Endothelial cell of umbilical vein (primary cell): ENCODE measurements around the gene BMERB1. TPM values are rescaled to one million over a fixed set of nuclear protein-coding genes. Genes with fewer than 3 reads are reported as not detected.

Source experiments
- BruUV-seq: library from RNA; stranded (reverse); fragments of 400-500 nt; replicated peaks from 2 replicates; lab custom pipeline; 2021; lab: Mats Ljungman, UMichigan
- CTCF ChIA-PET: fragments of 300-600, 350-600 bp; sonication (Branson Sonifier 250); formaldehyde crosslinking; loops from one replicate; lab custom pipeline; 2021; ENCODE audit warnings: antibody characterized with exemption, inconsistent platforms; lab: Charles Lee
- POLR2A ChIA-PET: fragments of 300-600, 350-600 bp; sonication (Branson Sonifier 250); formaldehyde crosslinking; loops from one replicate; lab custom pipeline; 2021; ENCODE audit warnings: antibody characterized with exemption, inconsistent platforms; lab: Charles Lee
- DNase-seq: peaks from one replicate; pipeline ENCODE4 v3.0.0-alpha.2; 2011; ENCODE audit warnings: low read depth, low spot score
- FAIRE-seq: peaks from 2 replicates; lab custom pipeline; 2011; peaks lifted over from hg19 to GRCh38; lab: Jason Lieb, UNC
- H2AFZ ChIP-seq: 2 replicates; pipeline ENCODE4 v1.6.0; 2012; ENCODE audit warnings: low read depth, low read length, control low read depth, inconsistent platforms
- H3K27ac ChIP-seq: 2 replicates; pipeline ENCODE4 v1.5.1; 2011; ENCODE audit warnings: low read depth, mild to moderate bottlenecking, control low read depth, low read length, moderate library complexity; ENCODE audit not compliant: insufficient read depth
- H3K27me3 ChIP-seq, 2 experiments: 2 replicates each; pipeline versions ENCODE4 v1.6.0 to v1.6.1; 2011; ENCODE audit warnings: low read length in 2 of 2, mixed read lengths in 1 of 2; ENCODE audit not compliant: control insufficient read depth in 2 of 2, insufficient read depth in 2 of 2
- H3K36me3 ChIP-seq, 2 experiments: 2 replicates in 1 of 2; 3 replicates in 1 of 2; pipeline ENCODE4 v1.5.1; 2011; ENCODE audit warnings: low read length in 2 of 2, mild to moderate bottlenecking in 1 of 2, moderate library complexity in 1 of 2; ENCODE audit not compliant: control insufficient read depth in 2 of 2, insufficient read depth in 2 of 2; ENCODE audit errors: extremely low read depth in 1 of 2
- H3K4me1 ChIP-seq: 3 replicates; pipeline ENCODE4 v1.5.1; 2011; ENCODE audit warnings: mild to moderate bottlenecking, low read length; ENCODE audit not compliant: control insufficient read depth, insufficient read depth; ENCODE audit errors: extremely low read depth
- H3K4me2 ChIP-seq: 2 replicates; pipeline ENCODE4 v1.6.1; 2011; ENCODE audit warnings: low read length, control low read depth, mixed read lengths; ENCODE audit not compliant: insufficient read depth
- H3K4me3 ChIP-seq, 3 experiments: fragments of 200-600 bp in 1 of 3; sonication (generic), shearing (Covaris generic) in 1 of 3; replicated peaks in 1 of 3; 2 replicates each; pipeline ENCODE4 v1.5.1; 2011 to 2016; ENCODE audit warnings: control low read depth in 3 of 3, low read length in 3 of 3, mild to moderate bottlenecking in 2 of 3, inconsistent platforms in 1 of 3, low read depth in 1 of 3, moderate library complexity in 1 of 3; ENCODE audit not compliant: insufficient read depth in 1 of 3
- H3K79me2 ChIP-seq: 2 replicates; pipeline ENCODE4 v1.6.0; 2012; ENCODE audit warnings: low read length, inconsistent platforms; ENCODE audit not compliant: control insufficient read depth, insufficient read depth
- H3K9ac ChIP-seq: replicated peaks from 2 replicates; pipeline ENCODE3; 2011; ENCODE audit warnings: low read length, control low read depth; ENCODE audit not compliant: insufficient read depth; ENCODE audit errors: extremely low read depth
- H3K9me1 ChIP-seq: replicated peaks from 3 replicates; pipeline ENCODE4 v1.6.0; 2011; ENCODE audit warnings: mild to moderate bottlenecking, low read length; ENCODE audit not compliant: control insufficient read depth, insufficient read depth; ENCODE audit errors: extremely low read depth
- H3K9me3 ChIP-seq: replicated peaks from 2 replicates; pipeline ENCODE4 v1.5.1; 2012; ENCODE audit warnings: low read length, inconsistent platforms; ENCODE audit not compliant: control insufficient read depth, insufficient read depth
- H4K20me1 ChIP-seq: replicated peaks from 2 replicates; pipeline ENCODE3; 2011; ENCODE audit warnings: mild to moderate bottlenecking, low read length; ENCODE audit not compliant: control insufficient read depth, insufficient read depth; ENCODE audit errors: extremely low read depth
- EZH2 ChIP-seq: IDR thresholded peaks from 2 replicates; pipeline ENCODE4 v1.6.1; 2012; ENCODE audit warnings: borderline replicate concordance, low read depth, mild to moderate bottlenecking, moderate library complexity, low read length, inconsistent platforms; ENCODE audit not compliant: severe bottlenecking
- FOS ChIP-seq: IDR thresholded peaks from 2 replicates; pipeline ENCODE4 v1.6.1; 2011; ENCODE audit warnings: mild to moderate bottlenecking, low read length, moderate library complexity, borderline replicate concordance; ENCODE audit not compliant: insufficient read depth
- GATA2 ChIP-seq: IDR thresholded peaks from 2 replicates; pipeline ENCODE4 v1.7.0; 2011; ENCODE audit warnings: low read depth, mild to moderate bottlenecking, moderate library complexity, mixed read lengths, low read length; ENCODE audit not compliant: insufficient read length, insufficient read depth
- JUN ChIP-seq: IDR thresholded peaks from 2 replicates; pipeline ENCODE4 v1.6.1; 2011; ENCODE audit warnings: borderline replicate concordance, low read depth; ENCODE audit not compliant: insufficient read length, insufficient read depth
- MYC ChIP-seq: IDR thresholded peaks from one replicate; pipeline ENCODE4 v1.6.1; 2011; ENCODE audit warnings: mild to moderate bottlenecking, low read depth, low read length
- POLR2A ChIP-seq: IDR thresholded peaks from 2 replicates; pipeline ENCODE4 v1.6.1; 2012; ENCODE audit warnings: low read depth, mild to moderate bottlenecking, control low read depth, low read length
- POLR2AphosphoS5 ChIP-seq: IDR thresholded peaks from 2 replicates; pipeline ENCODE4 v1.6.1; 2012; ENCODE audit warnings: low read depth, mild to moderate bottlenecking, control low read depth, low read length, moderate library complexity; ENCODE audit not compliant: insufficient read depth
- dilution Hi-C: fragments of 300-500 bp; cut with MboI; formaldehyde crosslinking; loops from one replicate; pipeline ENCODE4 v1.15.0; 2019; ENCODE audit warnings: low sequenced_read_pairs; ENCODE audit not compliant: extremely low pct_ligation_motif_present
- intact Hi-C: fragments of 100-400 bp; cut with micrococcal nuclease; formaldehyde crosslinking; loops from one replicate; pipeline ENCODE4 v1.10.0; 2022
- polyA plus RNA-seq, 4 experiments: library from polyadenylated mRNA; depleted of rRNA in 3 of 4; stranded (reverse) in 3 of 4; unstranded in 1 of 4; fragments of >200 nt; gene quantifications; 2 replicates each; pipeline versions ENCODE4 v1.2.1 to v1.2.3, GENCODE V29; 2011 to 2012; ENCODE audit warnings: missing spikeins in 1 of 4
- total RNA-seq: library from RNA; stranded (reverse); gene quantifications from 2 replicates; pipeline ENCODE4 v1.2.3, GENCODE V29; 2021
- TF ChIP-seq, protein P1 (sequence below), 2 donors: IDR thresholded peaks; 1 replicate in 1 of 2; 2 replicates in 1 of 2; pipeline ENCODE4 v1.5.1; 2011; ENCODE audit warnings: low read length in 2 of 2, mild to moderate bottlenecking in 2 of 2, moderate library complexity in 2 of 2, control low read depth in 1 of 2, inconsistent platforms in 1 of 2, low read depth in 1 of 2; ENCODE audit not compliant: insufficient read depth in 1 of 2; ENCODE audit errors: extremely low read depth in 1 of 2
- TF ChIP-seq, protein P2 (sequence below): IDR thresholded peaks from 2 replicates; pipeline ENCODE4 v1.6.1; 2011; ENCODE audit not compliant: insufficient read depth, insufficient read length

BMERB1 gene
- total and polyA plus RNA-seq, 2 donors (not counting 3 experiments of a cell fraction or from before 2014, with no cell fraction given): 14.1 to 17.4 TPM

DNA sequence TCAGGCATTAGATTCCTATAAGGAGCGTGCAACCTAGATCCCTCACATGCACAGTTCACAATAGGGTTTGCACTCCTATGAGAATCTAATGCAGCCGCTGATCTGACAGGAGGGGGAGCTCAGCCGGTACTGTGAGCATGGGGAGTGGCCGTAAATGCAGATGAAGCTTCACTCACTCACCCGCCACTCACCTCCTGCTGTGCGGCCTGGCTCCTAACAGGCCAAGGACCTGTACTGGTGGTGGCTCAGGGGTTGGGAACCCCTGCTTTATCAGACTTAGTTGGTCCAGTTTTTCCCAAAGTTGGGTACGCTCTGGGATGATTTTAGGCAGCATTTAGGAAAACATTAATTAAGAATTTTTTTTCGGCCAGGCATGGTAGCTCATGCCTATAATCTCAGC, 104.8 kb downstream of the BMERB1 start:
- no peaks in the 10 kb centered on the region for H3K9me3 ChIP-seq
- no peak overlapping the region for H3K4me2 ChIP-seq
- no peak overlapping the region for H3K4me3 ChIP-seq
- H3K9ac ChIP-seq: no peak overlapping the region
- no peaks in the 10 kb centered on the region for H4K20me1 ChIP-seq
- DNase-seq (no peak), FAIRE-seq (no peak)
- no TSS peak for BruUV-seq
- no peak overlapping the region for H2AFZ ChIP-seq
- TF ChIP-seq, protein P1, sequence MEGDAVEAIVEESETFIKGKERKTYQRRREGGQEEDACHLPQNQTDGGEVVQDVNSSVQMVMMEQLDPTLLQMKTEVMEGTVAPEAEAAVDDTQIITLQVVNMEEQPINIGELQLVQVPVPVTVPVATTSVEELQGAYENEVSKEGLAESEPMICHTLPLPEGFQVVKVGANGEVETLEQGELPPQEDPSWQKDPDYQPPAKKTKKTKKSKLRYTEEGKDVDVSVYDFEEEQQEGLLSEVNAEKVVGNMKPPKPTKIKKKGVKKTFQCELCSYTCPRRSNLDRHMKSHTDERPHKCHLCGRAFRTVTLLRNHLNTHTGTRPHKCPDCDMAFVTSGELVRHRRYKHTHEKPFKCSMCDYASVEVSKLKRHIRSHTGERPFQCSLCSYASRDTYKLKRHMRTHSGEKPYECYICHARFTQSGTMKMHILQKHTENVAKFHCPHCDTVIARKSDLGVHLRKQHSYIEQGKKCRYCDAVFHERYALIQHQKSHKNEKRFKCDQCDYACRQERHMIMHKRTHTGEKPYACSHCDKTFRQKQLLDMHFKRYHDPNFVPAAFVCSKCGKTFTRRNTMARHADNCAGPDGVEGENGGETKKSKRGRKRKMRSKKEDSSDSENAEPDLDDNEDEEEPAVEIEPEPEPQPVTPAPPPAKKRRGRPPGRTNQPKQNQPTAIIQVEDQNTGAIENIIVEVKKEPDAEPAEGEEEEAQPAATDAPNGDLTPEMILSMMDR (IDR thresholded peaks at IDR 0.05; ENCODE audit: extremely low read depth in 1 of 2, insufficient read depth in 1 of 2, low read depth in 1 of 2, low read length in 2 of 2): no peak
- TF ChIP-seq GATA2: no peak
- TF ChIP-seq, protein P2, sequence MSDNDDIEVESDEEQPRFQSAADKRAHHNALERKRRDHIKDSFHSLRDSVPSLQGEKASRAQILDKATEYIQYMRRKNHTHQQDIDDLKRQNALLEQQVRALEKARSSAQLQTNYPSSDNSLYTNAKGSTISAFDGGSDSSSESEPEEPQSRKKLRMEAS: no peak
- TF ChIP-seq POLR2A: no peak
- TF ChIP-seq POLR2AphosphoS5: no peak
- TF ChIP-seq FOS: no peak
- no peak for TF ChIP-seq EZH2
- TF ChIP-seq MYC: no peak
- no peak for TF ChIP-seq JUN
- dilution Hi-C loops: no loop called here
- no peaks in the 10 kb centered on the region for H3K27me3 ChIP-seq
- POLR2A ChIA-PET: no interaction called here
- no peaks in the 10 kb centered on the region for H3K9me1 ChIP-seq
- CTCF ChIA-PET: interaction anchor here (1.0 to 1.7 kb wide), 3 partner anchors 11 to 21 kb away, joined by 4 to 7 read pairs (median 6); no protein-coding TSS in a partner anchor
- H3K79me2 ChIP-seq: no peaks in the 10 kb centered on the region
- intact Hi-C loops: no loop called here
- no peaks in the 10 kb centered on the region for H3K4me1 ChIP-seq
- no peak overlapping the region for H3K27ac ChIP-seq
- H3K36me3 ChIP-seq: no peaks in the 10 kb centered on the region
